Hematopoietic multipotent progenitor cell treated with erythropoietin and hydrocortisone succinate and interleukin-3 and kit ligand, for 15 days (in vitro differentiated cells): ENCODE measurements around the gene CNOT6.

Source experiments
- DNase-seq: peaks from one replicate; pipeline ENCODE4 v3.0.0-alpha.2; 2015; ENCODE audit warnings: low spot score

Gene CNOT6

DNA sequence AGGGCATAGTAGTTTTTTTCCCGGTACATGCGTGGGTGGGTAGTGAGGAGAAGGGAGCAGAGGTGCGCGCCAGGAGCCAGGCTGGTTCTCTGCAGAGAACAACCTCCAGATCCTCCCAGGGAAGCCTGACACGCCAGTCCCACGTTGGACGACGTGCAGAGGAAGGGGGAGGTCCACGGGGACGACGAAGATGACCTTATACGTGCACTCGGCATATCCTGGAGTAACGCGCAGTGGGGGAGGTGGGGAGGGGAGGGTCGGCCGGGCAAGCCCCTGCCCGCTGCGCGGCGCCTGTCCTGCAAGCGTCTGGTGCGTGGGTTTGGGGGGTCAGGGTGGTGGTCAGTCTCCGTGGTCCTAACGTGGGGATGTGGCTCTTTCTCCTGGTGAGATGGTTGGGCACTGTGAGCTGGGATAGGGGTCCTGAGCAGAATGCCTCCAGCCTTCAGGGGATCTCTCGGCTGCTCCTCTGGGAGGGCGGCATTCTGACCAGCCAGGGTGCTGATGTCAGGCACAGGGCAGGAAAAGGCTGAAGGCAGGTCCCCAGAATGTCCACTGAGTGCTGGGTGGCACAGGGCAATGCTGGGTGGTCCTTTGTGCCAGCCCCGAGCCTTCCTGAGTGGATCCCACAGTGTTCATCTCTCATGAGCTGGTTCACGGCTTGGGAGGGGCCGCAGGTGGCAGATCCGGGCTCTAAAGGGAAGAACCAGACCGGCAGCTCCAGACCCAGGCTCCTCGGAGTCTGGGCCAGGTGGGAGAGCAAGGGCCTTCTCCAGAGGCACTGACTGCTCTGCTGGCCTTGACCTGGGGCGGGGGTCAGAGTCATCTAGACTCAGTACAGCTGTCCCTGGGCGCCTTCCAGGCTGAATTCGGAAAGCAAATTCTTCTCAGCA lies 107.7 kb downstream of the CNOT6 start:
- DNase-seq = no peak

DNA sequence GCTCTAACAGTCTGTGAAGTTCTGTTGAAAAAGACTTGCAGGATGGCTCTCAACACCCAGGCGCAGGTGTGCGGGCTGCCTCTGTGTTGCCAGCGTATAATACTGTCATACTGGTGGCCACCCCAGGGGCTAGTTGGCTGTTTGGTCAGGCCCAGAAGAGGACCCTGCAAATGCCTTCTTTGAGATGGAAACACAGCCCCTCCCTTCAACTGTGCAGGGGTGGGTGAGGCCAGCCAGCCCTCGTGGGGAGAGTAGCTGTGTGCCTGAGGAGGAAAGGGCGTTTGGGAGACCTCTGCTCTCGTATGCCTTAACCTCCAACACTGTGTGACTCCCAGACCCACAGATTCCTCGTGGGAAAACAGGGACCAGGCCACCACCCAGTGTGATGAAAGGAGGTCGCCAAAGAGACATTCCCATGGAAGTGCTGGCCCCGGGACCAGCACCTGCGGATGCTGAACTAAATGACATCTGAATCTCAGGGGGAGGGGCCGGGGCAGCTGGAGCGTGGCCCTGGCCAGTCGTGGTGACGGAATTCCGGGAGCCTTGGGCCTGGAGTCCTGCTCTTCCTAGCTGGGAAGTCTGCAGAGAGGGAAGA lies 108.4 kb downstream of the CNOT6 start:
- no peak for DNase-seq

DNA sequence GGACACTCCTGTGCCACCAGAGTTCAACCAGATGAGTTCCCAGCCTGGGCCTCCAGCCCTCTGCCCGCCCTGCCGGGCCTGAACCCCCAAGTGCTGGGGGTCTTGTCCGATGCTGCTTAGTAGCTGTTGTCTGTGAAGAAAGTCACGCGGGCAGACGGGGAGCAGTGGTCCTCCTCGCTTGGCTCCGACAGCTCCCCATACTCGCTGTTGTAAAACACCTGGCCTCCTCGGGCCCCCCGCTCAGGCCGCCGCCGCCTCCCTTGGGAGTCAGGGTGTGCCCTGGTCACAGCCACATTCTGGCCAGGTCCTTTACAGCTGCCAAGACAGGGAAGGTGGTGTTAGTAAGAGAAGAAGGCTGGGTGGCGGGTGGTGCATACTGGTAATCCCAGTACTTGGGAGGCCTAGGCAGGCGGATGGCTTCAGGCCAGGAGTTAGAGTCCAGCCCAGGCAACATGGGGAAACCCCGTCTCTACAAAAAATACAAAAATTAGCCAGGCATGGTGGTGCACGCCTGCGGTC lies 109.0 kb downstream of the CNOT6 start:
- no peak for DNase-seq

DNA sequence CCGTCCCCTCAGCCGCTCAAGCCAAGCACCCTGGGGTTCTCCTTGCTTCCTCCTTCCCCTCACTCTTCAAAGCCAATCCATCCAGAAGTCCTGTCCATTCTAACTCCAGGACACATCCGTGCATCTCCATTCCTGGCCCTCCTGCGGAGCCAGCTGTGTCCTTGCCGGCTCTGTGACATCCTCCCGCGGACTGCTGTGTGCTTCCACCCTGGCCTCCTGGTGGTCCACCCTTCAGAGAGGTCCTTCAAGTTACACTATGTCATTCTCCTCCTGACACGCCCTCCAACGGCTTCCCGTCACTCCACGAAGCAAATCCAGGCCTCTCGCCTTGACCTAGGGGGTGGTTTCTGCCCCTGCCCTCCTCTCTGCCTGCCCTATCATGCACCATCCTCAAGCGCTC lies 110.1 kb downstream of the CNOT6 start:
- DNase-seq = no peak

DNA sequence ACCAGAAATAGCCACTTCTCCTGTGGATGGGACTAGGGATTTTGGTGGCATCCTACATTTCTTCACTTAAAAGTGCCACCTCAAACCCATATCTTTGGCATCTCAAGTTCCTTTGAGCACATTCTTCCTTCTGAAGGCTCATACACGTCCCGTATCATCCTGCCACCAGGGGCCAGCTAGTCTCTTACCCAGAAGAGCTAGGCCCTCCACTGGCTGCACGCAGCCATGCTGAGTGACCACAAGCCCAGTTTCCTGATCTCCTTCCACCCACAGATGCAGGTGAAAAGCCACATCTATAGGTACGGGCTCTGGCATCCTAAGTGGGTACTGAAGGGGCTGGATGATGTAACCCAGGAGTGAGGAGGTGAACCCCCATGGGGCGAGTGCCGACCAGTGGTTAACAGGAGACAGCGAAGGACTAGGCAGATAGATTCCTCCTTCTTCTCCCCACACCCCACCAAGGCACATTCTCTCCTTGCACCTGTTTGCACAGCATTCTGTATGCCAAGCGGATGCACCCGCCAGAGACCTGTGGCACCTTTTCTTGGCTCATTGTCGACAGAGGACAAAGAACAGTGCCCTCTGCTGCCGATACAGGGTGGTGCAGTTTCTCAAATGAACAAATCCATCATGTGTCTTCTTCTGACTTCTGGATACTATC lies 111.5 kb downstream of the CNOT6 start:
- peak; percentile 80 for DNase-seq

DNA sequence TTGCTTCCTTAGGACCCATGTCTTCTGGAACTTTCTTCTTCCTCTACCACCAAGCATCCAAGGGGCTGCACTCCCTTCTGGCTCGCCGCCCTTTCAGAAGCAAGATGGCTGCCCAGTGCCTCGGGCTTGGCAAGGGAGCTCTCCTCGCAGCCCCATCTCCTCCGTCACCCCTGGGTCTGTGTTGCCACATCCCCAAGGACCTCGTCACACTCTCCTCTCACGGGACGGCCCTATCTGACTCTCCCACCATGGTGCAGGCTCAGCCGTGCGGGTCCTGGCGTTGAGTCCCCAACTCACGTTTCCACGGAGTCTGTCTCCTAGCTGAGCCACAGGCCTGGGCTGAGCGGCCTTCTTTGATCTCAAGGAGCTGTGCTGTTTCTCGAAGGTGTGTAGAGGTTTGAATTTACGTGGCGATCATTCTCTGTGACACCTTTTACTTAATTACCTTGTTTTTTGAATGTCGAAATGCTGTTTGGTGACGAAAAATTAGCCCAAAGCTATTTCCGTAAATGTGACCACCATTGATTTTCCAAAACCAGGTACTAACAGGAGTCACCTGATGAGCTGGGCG lies 112.1 kb downstream of the CNOT6 start:
- DNase-seq = no peak

DNA sequence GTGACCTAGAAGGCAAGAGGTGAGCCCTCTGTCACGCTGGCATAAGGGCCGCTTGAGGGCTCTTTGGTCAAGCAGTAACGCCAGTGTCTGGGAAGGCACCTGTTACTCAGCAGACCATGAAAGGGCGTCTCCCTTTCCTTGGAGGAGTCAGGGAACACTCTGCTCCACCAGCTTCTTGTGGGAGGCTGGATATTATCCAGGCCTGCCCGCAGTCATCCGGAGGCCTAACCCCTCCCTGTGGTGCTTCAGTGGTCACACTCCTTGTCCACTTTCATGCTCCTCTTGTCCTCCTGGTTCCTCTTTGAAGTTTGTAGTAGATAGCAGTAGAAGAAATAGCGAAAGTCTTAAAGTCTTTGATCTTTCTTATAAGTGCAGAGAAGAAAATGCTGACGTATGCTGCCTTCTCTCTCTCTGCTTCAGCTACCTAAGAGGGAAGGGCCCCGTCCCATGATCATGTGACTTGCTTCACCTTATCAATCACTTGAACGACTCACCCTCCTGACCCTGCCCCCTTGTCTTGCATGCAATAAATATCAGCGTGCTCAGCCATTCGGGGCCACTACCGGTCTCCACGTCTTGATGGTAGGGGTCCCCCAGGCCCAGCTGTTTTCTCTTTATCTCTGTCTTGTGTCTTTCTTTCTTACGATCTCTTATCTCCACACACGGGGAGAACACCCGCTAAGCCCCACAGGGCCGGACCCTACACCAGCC lies 113.8 kb downstream of the CNOT6 start:
- peak; percentile 14 for DNase-seq

DNA sequence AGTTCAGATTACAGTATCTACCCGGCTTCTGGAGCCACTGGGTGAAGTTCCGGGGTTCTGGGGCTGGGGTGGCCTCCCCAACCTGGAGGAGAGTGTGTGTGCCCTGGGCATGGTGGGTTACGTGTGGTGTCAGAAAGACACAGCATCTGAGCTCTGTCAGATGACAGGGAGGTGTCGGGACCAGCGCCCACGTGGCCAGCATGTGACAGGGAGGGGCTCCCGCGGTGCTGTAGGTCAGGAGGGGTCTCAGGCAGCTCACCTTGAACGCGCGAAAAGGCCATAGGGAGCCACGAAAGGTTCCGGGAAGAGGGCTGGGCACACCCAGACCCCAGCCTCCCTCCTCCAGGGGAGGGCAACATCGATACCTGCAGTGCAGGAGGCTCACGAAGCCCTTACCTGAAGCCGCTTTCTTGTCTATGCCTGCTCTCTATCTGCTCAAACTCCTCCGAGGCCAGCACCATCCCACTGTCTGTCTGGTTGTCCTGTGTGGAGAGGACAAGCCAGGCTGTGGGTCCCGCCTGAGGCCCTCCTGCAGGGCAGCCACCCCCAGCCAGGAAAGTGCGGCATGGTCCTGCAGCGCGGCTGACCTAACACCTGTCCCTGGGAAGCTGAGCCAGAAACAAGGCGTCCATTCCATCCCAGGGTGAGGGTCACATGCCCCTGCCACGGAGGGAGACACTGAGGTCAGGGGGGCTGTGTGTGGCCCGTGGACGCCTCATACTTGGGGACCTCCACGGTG lies 114.6 kb downstream of the CNOT6 start:
- DNase-seq = no peak

DNA sequence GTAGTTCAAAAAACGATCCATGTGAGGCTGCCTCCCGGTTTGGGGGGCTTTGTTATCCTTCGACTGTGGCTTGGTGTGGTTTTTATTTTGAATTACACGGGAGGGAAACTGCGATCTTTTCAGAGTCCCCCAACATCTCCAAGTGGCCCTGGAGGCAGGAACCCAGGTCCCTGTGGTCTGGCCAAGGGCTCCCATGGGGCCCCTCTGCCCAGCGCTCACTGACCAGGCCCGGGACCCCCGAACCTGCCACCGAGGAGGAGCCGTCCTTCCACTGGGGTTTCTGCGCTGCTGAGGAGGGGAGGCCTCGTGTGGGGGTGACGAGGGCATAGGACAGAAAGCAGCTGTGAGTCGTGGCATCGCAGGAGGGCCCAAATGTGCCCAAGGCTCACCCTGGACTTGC lies 115.2 kb downstream of the CNOT6 start:
- DNase-seq = no peak

DNA sequence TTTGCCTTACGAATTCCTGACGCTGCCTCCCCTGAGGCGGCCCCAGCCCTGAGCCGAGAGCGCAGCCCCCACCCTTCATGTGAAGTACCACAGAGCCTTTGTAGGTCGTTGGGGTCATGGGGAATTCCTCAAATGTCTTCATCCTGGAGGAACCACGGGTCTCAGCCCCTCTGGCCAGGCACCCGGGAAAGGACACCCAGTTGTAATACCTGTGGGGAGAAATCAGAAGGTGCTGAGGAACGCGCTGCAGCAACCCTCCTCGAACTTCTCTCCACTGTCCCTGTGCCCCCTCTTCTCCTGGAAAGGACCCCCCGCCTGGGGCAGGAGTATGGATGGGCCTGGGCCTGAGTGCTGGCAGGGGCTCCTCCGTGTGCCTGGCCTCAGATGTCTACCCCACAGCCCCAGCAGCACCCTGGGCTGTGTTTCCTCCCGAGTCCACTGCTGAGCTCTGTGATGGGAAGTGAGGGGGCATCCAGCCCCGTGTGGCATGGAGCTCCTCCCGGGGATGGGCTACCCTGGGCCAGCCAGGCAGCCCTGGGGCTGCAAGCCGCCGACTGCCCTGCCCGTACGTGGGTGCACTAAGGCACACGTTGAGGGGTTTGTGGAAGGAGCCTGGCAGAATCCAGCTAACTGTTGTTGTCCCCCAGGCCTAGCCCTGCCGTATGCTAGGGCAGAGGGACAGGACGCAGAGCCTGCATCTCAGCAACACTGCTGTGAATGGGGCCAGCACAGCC lies 115.8 kb downstream of the CNOT6 start:
- no peak for DNase-seq

DNA sequence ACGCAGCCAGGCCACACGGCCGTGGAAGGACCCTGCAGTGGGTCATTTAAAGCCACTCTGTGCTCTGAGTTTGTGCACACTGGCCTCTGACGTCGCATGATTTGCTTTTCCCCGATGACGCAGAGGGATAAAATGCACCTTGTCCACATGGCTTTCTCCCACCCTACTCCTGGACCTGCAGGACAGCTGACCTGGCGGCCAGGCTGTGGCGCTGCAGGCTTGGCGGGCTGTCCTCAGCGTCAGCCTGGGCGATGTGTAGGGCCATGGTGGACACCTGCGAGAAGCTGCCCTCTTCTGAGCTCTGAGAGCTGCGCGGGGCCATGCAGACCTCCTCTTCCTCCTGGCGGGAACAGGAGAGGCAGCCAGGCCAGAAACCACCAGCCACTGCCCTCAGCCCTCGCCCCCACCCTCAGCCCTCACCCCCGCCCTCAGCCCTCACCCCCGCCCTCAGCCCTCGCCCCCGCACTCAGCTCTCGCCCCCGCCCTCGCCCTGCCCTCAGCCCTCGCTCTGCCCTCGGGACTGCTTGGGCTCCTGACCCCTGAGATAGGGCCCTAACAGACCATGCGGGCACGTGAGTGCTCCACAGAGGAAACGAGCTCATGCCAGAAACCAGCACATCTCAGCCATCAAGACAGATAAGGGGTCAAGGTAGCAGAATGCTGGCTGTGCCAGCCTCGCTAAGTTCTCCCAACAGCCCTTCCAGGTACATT lies 117.1 kb downstream of the CNOT6 start:
- DNase-seq = no peak

DNA sequence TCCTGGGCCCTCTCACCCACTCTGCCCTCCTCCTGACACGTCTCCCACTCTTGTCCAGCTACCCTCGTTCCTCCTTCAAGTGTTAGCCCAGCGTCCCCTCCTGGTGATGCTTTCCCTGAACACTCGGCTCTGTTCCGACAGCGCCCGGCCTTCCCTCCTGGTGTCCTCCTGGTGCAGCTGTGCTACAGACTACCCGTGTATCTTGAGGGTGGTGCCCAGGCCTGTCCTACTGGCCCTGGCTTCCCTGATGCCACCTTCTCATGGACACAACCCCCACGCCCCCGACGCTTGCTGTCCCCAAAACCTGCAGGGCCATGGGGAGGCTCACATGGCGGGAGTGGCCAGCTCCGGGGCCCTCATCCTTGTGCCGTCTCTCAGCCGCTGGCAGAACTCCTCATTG lies 118.5 kb downstream of the CNOT6 start:
- DNase-seq = no peak

DNA sequence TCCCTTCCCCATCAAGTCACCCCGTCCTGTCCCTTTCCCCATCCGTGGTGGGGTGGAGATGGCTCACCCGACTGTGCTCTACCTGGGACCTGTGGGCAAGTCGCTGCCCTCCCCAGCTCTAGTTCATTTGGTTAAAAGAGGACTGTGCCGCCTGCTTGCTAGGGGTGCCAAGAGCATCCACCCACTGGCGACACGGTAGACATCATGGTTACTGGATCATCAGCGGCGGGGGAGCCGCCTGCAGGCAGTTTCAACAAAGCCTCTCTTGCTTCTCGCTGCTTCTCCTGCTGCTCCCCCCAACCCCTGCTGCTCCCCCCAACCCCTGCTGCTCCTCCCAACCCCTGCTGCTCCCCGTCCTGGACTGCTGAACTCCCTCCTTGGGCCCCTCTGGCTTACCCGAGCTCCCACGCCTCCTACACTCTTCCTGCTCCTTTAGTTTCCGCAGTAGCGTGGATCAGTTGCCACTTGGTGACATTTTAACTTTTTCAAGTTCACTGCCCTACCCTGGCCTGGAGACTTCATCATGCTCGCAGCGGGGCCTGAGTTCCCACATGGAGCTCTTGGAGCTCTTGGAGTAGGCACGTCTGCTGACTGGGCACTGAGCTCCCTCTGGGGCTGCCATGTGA lies 119.1 kb downstream of the CNOT6 start:
- DNase-seq = no peak

DNA sequence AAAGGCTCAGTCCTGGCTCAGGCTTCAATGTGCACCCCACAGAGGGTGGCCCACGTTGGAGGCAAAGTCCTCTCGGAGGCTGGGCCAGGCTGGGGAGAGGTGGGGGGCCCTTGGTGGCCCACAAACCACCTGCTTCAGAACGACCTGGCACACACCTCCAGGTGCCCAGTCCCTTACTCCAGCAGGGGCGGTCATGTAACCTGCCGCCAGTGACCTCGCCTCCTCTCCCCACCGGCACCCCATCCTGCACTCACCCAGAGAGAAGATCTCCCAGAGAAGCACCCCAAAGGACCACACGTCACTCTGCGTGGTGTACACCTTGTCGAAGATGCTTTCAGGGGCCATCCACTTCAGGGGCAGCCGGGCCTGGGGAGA lies 119.6 kb downstream of the CNOT6 start:
- DNase-seq = no peak

DNA sequence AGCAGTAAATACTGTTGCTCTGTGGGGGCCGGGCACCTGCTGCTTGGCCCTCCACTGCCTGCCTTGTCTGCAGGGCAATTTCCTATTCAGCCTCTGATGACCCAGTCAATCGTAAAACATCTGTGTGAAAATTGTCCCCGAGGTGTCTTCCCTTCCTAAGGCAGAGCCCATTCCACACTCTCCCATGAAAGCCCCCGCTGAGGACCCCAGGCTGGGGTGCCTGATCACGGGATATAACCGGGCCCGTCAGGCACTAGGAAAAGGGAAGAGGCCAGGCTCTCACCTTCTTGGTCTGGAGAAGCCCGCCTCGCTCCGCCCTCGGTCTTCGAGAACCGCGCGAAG lies 124.3 kb downstream of the CNOT6 start:
- no peak for DNase-seq

DNA sequence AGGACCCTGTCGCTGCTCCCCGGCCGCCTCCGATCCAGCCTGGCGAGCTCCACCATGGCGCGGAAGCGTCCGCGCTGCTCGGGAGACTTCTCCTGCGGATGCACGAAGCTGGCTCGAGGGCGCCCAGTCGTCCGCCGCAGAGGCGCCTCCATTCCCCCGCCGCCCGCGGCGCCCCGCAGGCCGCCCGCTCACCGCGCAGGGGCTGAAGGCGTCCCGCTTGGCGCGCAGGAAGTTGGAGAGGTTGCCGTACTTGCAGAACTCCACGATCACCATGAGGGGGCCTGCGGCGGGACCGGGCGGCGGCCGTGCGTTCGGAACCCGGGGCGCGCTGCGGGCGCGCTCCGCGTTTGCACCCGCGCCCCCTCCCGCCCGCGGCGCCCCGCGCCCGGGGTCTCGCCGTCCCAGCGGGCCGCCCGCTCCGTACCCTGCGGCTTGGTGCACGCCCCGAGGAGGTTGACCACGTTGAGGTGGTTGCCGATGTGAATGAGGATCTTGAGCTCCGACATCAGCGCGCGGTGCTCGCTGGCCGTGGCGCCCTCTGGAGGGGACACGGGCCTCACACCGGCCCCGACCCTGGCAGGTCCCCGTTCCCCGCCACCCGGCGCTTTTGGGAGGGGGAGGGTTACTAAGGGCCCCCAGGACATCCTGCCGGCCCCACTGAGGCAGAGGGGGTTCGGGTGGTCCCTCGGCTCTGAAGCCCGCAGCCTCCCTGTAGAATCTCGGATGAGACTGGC lies 124.8 kb downstream of the CNOT6 start:
- peak; percentile 36 for DNase-seq

DNA sequence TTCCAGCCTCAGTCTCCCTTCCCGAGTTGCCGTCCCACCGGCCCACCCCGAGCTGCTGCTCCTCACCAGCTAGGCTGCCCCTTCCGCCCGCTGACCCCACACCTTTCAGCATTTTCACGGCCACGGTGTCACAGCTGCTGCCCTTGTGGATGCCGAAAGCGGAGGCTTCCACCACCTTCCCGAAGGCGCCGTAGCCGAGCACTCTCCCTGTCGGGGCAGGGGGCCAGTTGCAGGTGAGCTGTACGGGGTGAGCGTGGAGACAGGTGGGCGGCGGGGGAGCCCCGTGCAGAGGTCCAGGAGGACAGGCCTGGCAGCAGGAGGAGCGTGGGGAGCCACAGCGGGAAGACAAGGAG lies 125.4 kb downstream of the CNOT6 start:
- DNase-seq = no peak

DNA sequence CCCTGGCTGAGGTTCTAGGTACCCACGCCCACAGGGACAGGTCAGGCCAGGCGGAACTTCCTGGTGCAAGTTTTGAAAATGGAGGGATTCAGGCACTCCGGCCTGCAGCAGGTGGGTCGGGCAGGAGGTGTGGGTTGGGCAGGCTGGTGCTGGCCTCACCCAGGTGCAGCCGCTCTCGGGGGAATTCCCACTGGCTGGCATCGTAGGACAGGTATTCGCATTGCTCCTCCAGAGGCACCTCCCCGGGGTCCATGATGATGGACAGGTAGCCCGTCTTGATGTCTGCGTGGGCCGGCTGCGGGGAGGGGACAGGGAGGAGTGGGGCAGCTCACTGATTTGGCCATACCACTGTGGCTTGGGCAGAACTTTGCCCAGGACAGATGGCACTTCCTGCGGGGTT lies 125.8 kb downstream of the CNOT6 start:
- no peak for DNase-seq

DNA sequence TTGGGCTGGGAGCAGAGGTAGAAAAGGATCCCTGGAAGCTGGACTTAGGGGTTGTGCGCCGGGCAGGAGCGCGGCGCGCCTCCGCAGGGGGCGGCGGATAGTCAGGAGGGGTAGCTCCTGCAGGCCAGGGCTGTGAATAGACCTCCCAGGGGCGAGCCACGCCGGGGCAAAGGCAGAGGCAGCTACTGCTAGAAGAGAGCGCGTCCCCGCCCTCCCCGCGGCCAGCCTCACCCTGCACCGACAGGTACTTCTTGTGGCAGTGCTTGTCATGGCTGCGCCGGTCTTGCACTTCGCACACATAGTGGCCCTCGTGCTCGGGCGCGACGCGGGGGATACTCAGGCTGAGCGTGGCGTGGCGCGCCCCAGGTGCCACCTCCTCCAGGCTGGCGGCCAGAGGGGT lies 127.1 kb downstream of the CNOT6 start:
- no peak for DNase-seq
